ENCODE data around the gene ACOT12.

Gene ACOT12

DNA sequence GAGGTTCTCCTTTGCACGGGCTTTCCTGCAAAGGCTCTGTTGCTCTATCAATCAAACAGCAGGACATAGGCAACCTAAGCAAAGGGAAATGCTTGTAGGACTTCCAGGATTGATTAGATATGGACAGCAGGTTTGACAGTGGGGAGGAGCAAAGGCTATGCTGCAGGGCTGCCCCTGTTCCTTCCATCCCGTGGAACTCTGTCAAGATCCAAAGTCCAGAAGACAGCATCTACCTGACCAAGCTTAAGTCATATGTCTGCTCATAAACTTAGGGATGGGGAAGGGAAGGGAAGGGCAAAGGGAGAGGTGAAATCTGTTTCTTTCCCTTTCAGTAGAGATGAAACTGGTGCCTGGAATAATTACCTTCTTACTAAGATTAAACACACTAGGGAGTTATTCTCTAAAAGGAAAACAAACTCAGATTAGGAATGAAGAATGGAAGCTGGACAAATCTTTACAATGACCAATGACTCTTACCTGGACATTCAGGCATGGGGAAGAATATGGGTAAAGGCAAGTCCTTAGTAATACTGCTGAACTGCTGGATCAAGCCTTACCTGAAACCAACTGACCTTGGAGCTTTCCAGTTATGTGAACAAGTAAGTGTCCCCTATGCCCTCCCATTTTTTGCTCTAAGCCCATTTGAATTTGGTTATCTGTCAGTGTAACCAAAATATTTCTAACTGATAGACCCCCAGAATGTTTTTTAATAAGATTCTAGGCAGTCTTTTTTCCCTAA, 8.4 kb upstream of the ACOT12 start:
- no peak for DNase-seq (ENCODE audit: extremely low spot score)
- CTCF ChIA-PET = no interaction called here
- TF ChIP-seq, protein P1, sequence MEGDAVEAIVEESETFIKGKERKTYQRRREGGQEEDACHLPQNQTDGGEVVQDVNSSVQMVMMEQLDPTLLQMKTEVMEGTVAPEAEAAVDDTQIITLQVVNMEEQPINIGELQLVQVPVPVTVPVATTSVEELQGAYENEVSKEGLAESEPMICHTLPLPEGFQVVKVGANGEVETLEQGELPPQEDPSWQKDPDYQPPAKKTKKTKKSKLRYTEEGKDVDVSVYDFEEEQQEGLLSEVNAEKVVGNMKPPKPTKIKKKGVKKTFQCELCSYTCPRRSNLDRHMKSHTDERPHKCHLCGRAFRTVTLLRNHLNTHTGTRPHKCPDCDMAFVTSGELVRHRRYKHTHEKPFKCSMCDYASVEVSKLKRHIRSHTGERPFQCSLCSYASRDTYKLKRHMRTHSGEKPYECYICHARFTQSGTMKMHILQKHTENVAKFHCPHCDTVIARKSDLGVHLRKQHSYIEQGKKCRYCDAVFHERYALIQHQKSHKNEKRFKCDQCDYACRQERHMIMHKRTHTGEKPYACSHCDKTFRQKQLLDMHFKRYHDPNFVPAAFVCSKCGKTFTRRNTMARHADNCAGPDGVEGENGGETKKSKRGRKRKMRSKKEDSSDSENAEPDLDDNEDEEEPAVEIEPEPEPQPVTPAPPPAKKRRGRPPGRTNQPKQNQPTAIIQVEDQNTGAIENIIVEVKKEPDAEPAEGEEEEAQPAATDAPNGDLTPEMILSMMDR (IDR thresholded peaks at IDR 0.05; ENCODE audit: control extremely low read depth, extremely low read depth, low read depth, missing control alignments) = no peak
- POLR2A ChIA-PET = no interaction called here

DNA sequence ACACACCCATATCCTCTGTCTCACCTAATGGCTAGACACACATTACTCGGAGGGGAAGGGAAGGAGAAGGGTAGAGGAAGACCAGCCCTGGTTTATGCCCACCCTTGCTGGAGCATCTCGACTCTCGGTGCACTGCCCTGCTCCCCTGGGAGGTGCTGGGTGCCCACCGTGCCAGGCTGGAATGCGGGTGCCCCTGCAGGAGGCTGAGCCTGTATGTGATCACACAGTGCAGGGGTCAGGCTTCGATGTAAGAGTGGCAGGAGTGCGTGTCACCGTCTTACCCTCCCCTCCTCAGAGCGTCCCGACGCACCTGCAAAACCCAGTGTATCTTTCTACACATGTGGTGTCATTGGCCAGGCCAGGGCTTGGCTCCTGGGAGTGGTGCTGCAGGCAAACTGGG, 7.3 kb upstream of the ACOT12 start:
- TF ChIP-seq, protein P1 (IDR thresholded peaks at IDR 0.05; ENCODE audit: control extremely low read depth, extremely low read depth, low read depth, missing control alignments) = no peak
- ChIA-PET POLR2A (interaction anchor here (0.6 kb wide), 1 partner anchor 29 kb away, joined by 3 read pairs; no protein-coding TSS in a partner anchor), CTCF (no interaction called here)
- DNase-seq (ENCODE audit: extremely low spot score) = no peak

DNA sequence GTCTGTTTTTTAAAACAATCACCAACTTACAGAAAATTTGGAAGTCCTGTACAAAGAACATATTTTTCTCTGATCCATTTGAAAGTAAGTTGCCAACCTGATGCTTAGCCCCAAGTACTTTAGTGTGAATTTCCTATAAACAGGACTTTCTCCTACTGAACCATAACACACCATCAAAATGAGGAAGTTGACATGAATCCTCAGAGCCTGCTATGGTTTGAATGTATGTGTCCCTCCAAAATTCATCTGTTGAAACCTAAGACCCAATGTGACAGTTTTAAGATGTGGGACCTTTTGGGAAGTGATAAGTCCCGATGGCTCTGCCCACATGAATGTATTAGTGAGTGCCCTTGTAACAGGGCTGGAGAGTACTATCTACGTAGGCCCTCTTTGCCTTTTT, 6.4 kb upstream of the ACOT12 start:
- TF ChIP-seq, protein P1 (IDR thresholded peaks at IDR 0.05; ENCODE audit: control extremely low read depth, extremely low read depth, low read depth, missing control alignments) = no peak
- ChIA-PET CTCF (interaction anchor here (1.1 to 1.7 kb wide), 2 partner anchors 8 to 25 kb away, joined by 3 to 8 read pairs; no protein-coding TSS in a partner anchor), POLR2A (interaction anchor here (0.6 kb wide), 1 partner anchor 28 kb away, joined by 3 read pairs; no protein-coding TSS in a partner anchor)
- no peak for DNase-seq (ENCODE audit: extremely low spot score)

DNA sequence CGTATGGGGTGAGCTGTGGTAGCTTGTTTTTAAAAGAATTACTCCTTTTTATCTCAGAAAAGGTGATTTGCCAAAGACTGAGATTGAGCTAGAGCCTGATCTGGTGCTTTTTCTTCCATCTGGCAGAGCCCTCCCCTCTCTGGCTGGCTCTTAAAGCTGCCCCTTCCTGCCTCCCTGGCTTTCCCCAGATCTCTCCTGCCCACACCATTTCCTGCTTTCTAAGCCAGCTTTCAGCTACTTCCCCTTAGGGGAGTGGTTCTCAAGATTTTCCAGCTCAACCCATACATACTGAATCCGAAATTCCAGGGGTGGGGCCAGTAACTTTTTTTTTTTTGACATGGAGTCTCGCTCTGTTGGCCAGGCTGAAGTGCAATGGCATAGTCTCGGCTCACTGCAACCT, 4.8 kb upstream of the ACOT12 start:
- no peak for DNase-seq (ENCODE audit: extremely low spot score)
- ChIA-PET POLR2A (no interaction called here), CTCF (interaction anchor here (1.7 kb wide), 1 partner anchor 24 kb away, joined by 5 read pairs; no protein-coding TSS in a partner anchor)
- TF ChIP-seq, protein P1 (IDR thresholded peaks at IDR 0.05; ENCODE audit: control extremely low read depth, extremely low read depth, low read depth, missing control alignments) = no peak

DNA sequence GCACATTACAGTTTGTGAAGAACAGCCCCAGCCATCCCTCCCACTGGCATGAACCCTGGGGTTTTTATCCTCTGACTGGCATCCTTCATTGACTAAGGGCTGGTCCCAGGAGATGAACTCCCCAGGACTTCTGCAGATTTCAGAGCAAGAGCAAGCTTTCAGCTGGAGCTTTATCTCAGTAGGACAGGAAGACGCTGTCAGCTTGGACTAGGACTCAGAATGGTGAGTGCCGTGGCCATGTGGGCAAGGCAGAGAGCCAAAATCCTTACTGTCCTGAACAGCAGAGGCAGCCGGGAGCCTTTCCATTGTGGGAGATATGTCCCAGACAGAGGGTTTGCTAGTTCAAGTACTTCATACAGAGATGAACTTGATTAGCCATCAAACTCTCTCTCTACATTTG, 3.2 kb upstream of the ACOT12 start:
- no peak for DNase-seq (ENCODE audit: extremely low spot score)
- CTCF ChIA-PET = no interaction called here
- POLR2A ChIA-PET = no interaction called here
- TF ChIP-seq, protein P1 (IDR thresholded peaks at IDR 0.05; ENCODE audit: control extremely low read depth, extremely low read depth, low read depth, missing control alignments) = no peak

DNA sequence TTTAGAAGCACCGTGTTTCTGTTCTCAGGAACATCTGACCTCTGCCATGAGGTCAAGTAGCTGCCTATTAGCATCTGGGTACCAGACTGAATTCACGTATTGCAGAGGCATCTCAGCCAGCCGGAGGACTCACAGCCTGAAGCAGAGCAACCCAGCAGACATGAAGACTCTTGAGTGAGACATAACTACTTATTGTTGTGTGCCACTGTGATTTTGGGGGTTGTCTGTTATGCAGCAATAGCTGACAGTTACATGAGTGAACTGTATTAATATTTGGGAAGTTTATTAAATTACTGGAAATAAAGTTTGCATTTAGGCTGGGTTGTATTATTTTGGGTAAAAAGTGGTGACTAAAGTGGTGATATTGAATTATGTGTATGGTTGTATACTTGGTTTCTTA, 1.3 kb upstream of the ACOT12 start:
- CTCF ChIA-PET = interaction anchor here (1.3 to 1.7 kb wide), 3 partner anchors 9 to 31 kb away, joined by 4 to 6 read pairs (median 5); no protein-coding TSS in a partner anchor
- no peak for DNase-seq (ENCODE audit: extremely low spot score)
- POLR2A ChIA-PET = no interaction called here
- TF ChIP-seq, protein P1 (IDR thresholded peaks at IDR 0.05; ENCODE audit: control extremely low read depth, extremely low read depth, low read depth, missing control alignments) = no peak

Data from GM10248 (cell line).